Panc1 (cell line): ENCODE measurements around the gene ARL1. TPM values are rescaled to one million over a fixed set of nuclear protein-coding genes. Genes with fewer than 3 reads are reported as not detected.

Experiments
- ATAC-seq: fragments of 200-7000 bp; cut with Tn5 transposase; 2 replicates; pipeline ENCODE4 v1.9.1; 2020; ENCODE audit warnings: mild to moderate bottlenecking, moderate library complexity
- BruUV-seq: library from RNA; stranded (reverse); fragments of 400-500 nt; replicated peaks from 2 replicates; lab custom pipeline; 2021; lab: Mats Ljungman, UMichigan
- CTCF ChIA-PET: fragments of 300-600 bp; sonication (Branson Sonifier 250); formaldehyde crosslinking; loops from one replicate; lab custom pipeline; 2022; ENCODE audit warnings: antibody characterized with exemption; lab: Charles Lee
- POLR2A ChIA-PET: fragments of 300-600 bp; sonication (Branson Sonifier 250); formaldehyde crosslinking; loops from one replicate; lab custom pipeline; 2022; ENCODE audit warnings: antibody characterized with exemption; lab: Charles Lee
- DNase-seq: peaks from one replicate; pipeline ENCODE4 v3.0.0-alpha.2; 2010; ENCODE audit warnings: low read depth, low spot score
- H3K27ac ChIP-seq: 2 replicates; pipeline ENCODE4 v1.5.1; 2011; ENCODE audit warnings: mild to moderate bottlenecking, low read length, inconsistent platforms
- H3K27me3 ChIP-seq: fragments of 200-500 bp; sonication (Bioruptor generic); 2 replicates; pipeline ENCODE4 v1.6.0; 2014; ENCODE audit warnings: low read length, inconsistent platforms; ENCODE audit not compliant: control insufficient read depth, insufficient read depth
- H3K36me3 ChIP-seq: fragments of 200-500 bp; sonication (Bioruptor generic); 2 replicates; pipeline ENCODE4 v1.5.1; 2014; ENCODE audit warnings: inconsistent platforms, mild to moderate bottlenecking, low read length, moderate library complexity; ENCODE audit not compliant: control insufficient read depth, insufficient read depth
- H3K4me1 ChIP-seq: 2 replicates; pipeline ENCODE4 v1.5.1; 2011; ENCODE audit warnings: inconsistent platforms, mild to moderate bottlenecking, low read length, moderate library complexity; ENCODE audit not compliant: control insufficient read depth, insufficient read depth
- H3K4me3 ChIP-seq, 2 experiments: 2 replicates each; pipeline ENCODE4 v1.5.1; 2011 to 2012; ENCODE audit warnings: low read depth in 2 of 2, low read length in 2 of 2, mild to moderate bottlenecking in 2 of 2, inconsistent platforms in 1 of 2, moderate library complexity in 1 of 2
- H3K9me3 ChIP-seq: fragments of 200-500 bp; sonication (Bioruptor generic); 2 replicates; pipeline ENCODE4 v1.5.1; 2014; ENCODE audit warnings: low read depth, mild to moderate bottlenecking, inconsistent platforms, low read length, moderate library complexity; ENCODE audit not compliant: control insufficient read depth, insufficient read depth
- POLR2AphosphoS5 ChIP-seq: IDR thresholded peaks from 2 replicates; pipeline ENCODE4 v1.6.1; 2012; ENCODE audit warnings: mild to moderate bottlenecking, low read depth, low read length, moderate library complexity
- SIN3A ChIP-seq: IDR thresholded peaks from 2 replicates; pipeline ENCODE4 v1.6.1; 2012; ENCODE audit warnings: low read depth, mild to moderate bottlenecking, low read length, moderate library complexity, borderline replicate concordance; ENCODE audit not compliant: insufficient read depth
- TCF7L2 ChIP-seq: IDR thresholded peaks from 2 replicates; pipeline ENCODE4 v1.6.1; 2011; ENCODE audit warnings: mild to moderate bottlenecking, low read depth, low read length, inconsistent platforms
- in situ Hi-C: cut with HindIII; loops from 2 replicates; pipeline ENCODE4 v1.10.0; 2016; ENCODE audit warnings: low sequenced_read_pairs, low pct_unique_long_range_greater_than_20kb
- intact Hi-C: fragments of 100-400 bp; cut with micrococcal nuclease; formaldehyde crosslinking; loops from one replicate; pipeline ENCODE4 v1.10.0; 2022; ENCODE audit not compliant: unreplicated experiment
- total RNA-seq: library from RNA; stranded (reverse); gene quantifications from one replicate; pipeline ENCODE4 v1.2.1, GENCODE V29; 2021; ENCODE audit not compliant: unreplicated experiment
- TF ChIP-seq, protein P1 (sequence below), 2 experiments: IDR thresholded peaks; 2 replicates each; pipeline ENCODE4 v1.6.1; 2011 to 2012; ENCODE audit warnings: low read depth in 2 of 2, control low read depth in 1 of 2, low read length in 1 of 2, mild to moderate bottlenecking in 1 of 2, moderate library complexity in 1 of 2; ENCODE audit not compliant: insufficient read depth in 1 of 2
- TF ChIP-seq, protein P2 (sequence below): fragments of 450-650 bp; IDR thresholded peaks from 2 replicates; pipeline ENCODE4 v1.5.1; 2017; ENCODE audit warnings: mild to moderate bottlenecking

ARL1 gene
- total RNA-seq, 1 experiment from 2014 or later = 64.9 TPM

DNA sequence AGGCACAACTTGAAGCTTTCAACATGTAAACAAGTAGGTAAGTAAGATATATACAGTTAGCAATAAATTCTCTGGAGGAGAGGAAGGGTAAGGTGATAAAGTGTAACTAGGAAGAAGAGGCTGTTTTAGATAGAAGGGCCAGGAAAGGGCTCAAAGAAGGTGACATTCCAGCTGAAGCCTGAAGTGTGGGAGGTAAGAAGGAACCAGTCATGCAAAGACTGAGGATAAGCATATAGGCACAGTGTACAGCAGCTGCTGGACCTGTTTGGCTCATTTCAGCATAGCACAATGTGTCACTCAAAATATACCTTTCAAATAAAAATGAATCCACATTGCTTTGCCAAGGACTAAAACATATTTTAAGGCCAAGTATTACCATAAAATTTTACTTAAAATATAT is 28.6 kb upstream of the ARL1 start:
- no TSS peak for BruUV-seq
- DNase-seq = no peak
- H3K9me3 ChIP-seq = no peaks in the 10 kb centered on the region
- H3K36me3 ChIP-seq = no peaks in the 10 kb centered on the region
- no peak for ATAC-seq
- no peak for TF ChIP-seq POLR2AphosphoS5
- TF ChIP-seq, protein P1, sequence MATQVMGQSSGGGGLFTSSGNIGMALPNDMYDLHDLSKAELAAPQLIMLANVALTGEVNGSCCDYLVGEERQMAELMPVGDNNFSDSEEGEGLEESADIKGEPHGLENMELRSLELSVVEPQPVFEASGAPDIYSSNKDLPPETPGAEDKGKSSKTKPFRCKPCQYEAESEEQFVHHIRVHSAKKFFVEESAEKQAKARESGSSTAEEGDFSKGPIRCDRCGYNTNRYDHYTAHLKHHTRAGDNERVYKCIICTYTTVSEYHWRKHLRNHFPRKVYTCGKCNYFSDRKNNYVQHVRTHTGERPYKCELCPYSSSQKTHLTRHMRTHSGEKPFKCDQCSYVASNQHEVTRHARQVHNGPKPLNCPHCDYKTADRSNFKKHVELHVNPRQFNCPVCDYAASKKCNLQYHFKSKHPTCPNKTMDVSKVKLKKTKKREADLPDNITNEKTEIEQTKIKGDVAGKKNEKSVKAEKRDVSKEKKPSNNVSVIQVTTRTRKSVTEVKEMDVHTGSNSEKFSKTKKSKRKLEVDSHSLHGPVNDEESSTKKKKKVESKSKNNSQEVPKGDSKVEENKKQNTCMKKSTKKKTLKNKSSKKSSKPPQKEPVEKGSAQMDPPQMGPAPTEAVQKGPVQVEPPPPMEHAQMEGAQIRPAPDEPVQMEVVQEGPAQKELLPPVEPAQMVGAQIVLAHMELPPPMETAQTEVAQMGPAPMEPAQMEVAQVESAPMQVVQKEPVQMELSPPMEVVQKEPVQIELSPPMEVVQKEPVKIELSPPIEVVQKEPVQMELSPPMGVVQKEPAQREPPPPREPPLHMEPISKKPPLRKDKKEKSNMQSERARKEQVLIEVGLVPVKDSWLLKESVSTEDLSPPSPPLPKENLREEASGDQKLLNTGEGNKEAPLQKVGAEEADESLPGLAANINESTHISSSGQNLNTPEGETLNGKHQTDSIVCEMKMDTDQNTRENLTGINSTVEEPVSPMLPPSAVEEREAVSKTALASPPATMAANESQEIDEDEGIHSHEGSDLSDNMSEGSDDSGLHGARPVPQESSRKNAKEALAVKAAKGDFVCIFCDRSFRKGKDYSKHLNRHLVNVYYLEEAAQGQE (IDR thresholded peaks at IDR 0.05; ENCODE audit: insufficient read depth in 1 of 2, low read depth in 2 of 2, low read length in 1 of 2) = no peak
- TF ChIP-seq, protein P2, sequence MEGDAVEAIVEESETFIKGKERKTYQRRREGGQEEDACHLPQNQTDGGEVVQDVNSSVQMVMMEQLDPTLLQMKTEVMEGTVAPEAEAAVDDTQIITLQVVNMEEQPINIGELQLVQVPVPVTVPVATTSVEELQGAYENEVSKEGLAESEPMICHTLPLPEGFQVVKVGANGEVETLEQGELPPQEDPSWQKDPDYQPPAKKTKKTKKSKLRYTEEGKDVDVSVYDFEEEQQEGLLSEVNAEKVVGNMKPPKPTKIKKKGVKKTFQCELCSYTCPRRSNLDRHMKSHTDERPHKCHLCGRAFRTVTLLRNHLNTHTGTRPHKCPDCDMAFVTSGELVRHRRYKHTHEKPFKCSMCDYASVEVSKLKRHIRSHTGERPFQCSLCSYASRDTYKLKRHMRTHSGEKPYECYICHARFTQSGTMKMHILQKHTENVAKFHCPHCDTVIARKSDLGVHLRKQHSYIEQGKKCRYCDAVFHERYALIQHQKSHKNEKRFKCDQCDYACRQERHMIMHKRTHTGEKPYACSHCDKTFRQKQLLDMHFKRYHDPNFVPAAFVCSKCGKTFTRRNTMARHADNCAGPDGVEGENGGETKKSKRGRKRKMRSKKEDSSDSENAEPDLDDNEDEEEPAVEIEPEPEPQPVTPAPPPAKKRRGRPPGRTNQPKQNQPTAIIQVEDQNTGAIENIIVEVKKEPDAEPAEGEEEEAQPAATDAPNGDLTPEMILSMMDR = no peak
- no peak for TF ChIP-seq TCF7L2
- no peak for TF ChIP-seq SIN3A
- intact Hi-C loops = no loop called here
- ChIA-PET CTCF (no interaction called here), POLR2A (no interaction called here)
- in situ Hi-C loops = no loop called here
- no peak overlapping the region for H3K4me3 ChIP-seq
- H3K27ac ChIP-seq = no peak overlapping the region
- H3K27me3 ChIP-seq = no peaks in the 10 kb centered on the region
- H3K4me1 ChIP-seq = no peaks in the 10 kb centered on the region

DNA sequence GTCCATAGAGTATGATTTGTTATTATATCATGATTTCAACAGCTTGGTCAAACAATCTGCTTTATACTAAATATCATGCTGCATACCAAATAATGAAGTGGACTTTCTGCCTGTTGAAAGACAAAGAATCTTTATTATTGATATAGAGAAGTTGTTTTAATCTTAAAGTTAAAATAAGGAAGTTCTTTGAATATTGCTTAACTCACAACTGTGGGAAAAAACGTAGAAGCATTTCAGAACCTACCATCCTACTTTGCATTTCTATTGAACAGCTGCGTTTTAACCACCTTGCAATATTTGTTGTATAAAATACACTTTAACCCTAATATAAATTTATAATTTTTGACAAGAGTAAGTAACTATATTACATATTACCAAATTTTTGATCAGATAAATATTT is 22.9 kb upstream of the ARL1 start:
- H3K27ac ChIP-seq = no peak overlapping the region
- H3K27me3 ChIP-seq = no peaks in the 10 kb centered on the region; the same call in 1 of the 2 replicates
- H3K36me3 ChIP-seq = no peaks in the 10 kb centered on the region
- POLR2A ChIA-PET = no interaction called here
- no peaks in the 10 kb centered on the region for H3K9me3 ChIP-seq
- H3K4me3 ChIP-seq = no peak overlapping the region
- intact Hi-C loops (no loop called here), in situ Hi-C loops (no loop called here)
- no peak for DNase-seq
- TF ChIP-seq, protein P2 = no peak
- TF ChIP-seq, protein P1 (IDR thresholded peaks at IDR 0.05; ENCODE audit: insufficient read depth in 1 of 2, low read depth in 2 of 2, low read length in 1 of 2) = no peak
- TF ChIP-seq POLR2AphosphoS5 (no peak), SIN3A (no peak), TCF7L2 (no peak)
- no peak for ATAC-seq
- H3K4me1 ChIP-seq = no peaks in the 10 kb centered on the region
- no TSS peak for BruUV-seq
- CTCF ChIA-PET = interaction anchor here (0.5 kb wide), 1 partner anchor 31 kb away, joined by 3 read pairs; no protein-coding TSS in a partner anchor
